ENCODE results near the gene ZNF780A. TPM values are rescaled to one million over a fixed set of nuclear protein-coding genes. Genes with fewer than 3 reads are reported as not detected.
"Not testable (repeated sequence)": the region's sequence is repeated elsewhere in the genome, so short reads cannot be mapped to it uniquely, and the experiment has no call there.

The ZNF780A gene
- total RNA-seq, 1 donor from 2014 or later, result 10.7 TPM

DNA sequence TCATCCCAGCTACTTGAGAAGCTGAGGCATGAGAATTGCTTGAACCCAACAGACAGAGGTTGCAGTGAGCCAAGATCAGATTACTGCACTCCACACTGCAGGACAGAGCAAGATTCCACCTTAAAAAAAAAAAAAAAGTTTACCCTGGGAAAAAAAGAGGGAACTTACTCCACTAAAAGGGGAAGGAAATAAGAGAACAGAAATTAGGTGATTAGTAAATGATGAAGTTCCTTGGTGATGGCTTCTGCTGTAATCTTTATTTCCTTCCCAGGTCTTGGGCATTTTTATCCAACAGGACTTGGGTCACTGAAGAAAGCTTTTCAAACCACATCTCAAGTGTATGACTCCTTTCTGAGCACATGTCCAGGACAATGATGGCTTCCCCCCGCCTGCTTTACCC is 9.3 kb downstream of the ZNF780A start:
- DNase-seq, result no peak

DNA sequence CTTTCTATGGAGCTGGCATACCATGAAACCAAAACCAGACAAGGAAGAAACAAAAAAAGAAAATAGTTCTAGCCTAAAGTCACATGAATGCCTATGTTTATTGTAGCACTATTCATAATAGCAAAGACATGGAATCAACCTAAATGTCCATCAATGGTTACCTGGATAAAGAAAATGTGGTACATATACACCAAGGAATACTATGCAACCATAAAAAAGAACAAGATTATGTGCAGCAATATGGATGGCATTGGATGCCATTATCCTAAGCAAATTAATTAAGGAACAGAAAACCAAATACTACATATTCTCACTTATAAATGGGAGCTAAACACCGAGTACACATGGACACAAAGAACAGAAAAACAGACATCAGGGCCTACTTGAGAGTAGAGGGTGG is 10.5 kb downstream of the ZNF780A start:
- no peak for DNase-seq

DNA sequence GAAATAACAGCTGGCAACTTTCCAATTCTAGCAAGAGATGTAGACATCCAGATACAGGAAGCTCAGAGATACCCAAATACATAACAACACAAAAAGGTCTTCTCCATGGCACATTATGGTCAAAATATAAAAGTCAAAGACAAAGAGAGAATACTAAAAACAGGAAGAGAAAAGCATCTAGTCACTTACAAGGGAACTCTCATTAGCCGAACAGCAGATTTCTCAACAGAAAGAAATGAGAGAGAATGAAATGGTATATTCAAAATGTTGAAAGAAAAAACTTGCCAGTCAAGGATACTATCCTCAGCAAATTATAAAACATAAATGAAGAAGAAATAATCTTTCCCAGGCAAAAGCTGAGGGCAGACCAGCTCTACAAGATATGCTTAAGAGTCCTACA is 12.4 kb downstream of the ZNF780A start:
- DNase-seq, result no peak

DNA sequence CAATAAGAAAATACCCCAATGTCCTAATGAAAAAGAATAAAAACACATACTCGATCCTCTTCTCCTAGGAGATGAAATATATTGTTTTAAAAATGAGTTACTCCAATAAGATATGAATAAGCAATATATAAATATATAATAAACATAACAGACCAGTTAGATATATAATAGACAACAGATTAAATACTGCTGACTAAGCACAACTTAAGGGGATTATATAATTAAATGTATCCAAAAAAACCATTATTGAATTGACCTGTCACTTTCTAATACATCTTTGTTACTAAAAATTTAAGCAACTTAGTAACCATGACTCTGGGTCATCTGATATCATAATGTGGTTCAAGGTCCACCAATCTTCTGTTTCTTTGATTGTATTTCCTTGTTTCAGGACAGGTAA is 20.7 kb downstream of the ZNF780A start:
- DNase-seq, result no peak

DNA sequence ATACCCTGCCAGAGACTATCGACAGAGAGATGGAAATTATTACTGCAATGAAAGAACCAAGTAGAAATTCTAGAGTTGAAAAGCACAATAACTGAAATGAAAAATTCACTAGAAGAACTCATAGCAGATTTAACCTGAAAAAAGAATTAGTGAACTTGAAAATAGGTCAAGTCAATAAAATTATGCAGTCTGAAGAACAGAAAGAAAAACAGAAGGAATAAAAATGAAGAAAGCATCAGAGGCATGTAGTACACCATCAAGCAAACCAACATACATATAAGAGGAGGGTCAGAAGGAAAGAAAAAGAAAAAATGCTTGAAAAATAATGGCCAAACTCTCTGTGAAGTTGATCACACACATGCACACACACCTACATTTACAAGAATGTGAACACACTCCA is 31.1 kb downstream of the ZNF780A start:
- DNase-seq, result no peak

DNA sequence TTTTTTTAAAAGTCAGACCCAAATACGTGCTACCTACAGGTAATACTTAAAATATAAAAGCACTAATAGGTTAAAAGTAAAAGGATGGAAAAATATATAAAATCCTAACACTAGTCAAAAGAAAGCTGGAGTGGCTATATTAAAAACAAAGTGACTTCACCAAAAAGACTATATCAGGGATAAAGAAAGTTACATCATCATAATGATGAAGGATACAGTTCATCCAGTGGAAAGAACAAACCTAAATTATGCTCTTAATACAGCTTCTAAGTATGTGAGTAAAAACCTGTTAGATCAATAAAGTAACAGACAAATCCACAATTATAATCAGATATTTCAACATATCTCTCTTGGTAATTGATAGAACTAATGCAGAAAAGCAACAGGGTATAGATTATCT is 33.6 kb downstream of the ZNF780A start:
- DNase-seq, result no peak

DNA sequence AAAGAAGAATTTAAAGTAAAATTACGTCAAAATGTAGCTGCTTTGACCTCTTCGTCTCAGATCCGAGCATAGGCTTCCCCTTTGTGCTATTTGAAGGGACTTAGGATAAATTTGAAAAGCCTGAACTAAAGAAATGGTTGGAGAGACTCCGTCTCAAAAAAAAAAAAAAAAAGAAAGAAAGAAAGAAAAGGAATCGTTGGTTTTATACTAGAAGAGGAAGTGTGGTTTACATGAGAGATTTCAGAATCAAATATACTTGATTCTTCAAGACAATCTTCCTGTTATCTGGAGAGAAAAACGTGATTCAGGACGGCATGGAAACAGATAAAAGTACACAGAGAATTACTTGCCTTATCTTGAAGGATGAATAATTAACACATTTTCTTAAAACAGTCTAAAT is 34.2 kb downstream of the ZNF780A start:
- DNase-seq, result no peak

DNA sequence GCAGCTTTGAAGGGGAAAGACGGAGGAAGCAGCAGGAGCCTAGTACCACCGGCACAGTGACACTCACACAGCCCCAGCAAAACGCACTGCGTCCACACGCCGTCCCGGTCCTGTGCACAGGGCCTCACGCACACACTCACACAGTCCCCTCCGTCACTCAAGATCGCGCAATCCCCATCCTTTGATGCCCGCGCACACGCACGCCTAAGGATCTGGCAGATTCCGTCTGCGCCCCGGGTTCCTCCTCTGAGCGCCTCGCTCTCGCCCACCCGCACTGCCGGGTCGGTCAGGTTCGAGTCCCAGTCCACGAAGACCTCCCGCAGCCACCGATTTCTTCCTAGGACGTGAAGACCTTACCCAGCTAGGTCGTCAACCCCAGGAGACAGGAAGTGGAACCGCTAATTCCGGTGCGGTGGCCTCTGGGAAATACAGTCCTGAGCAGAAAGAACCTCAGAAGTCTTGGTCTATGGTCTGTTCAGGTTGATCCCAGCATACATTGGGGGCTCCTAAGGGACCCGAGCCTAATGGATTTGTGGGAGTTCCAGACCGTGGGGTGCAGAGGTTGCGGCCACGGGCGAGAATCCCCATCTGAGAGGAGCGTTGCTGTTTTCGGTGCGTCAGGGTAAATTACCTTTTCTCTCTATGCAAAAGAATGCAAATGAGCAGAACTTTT is 34.8 kb downstream of the ZNF780A start, which contains the start of gene ZNF780B:
ZNF780B (minus strand) TSS at position 400 of the 673 bp plus-strand sequence. CDS start 5,899 bp downstream, outside the sequence.
- peak; percentile 56 for DNase-seq

DNA sequence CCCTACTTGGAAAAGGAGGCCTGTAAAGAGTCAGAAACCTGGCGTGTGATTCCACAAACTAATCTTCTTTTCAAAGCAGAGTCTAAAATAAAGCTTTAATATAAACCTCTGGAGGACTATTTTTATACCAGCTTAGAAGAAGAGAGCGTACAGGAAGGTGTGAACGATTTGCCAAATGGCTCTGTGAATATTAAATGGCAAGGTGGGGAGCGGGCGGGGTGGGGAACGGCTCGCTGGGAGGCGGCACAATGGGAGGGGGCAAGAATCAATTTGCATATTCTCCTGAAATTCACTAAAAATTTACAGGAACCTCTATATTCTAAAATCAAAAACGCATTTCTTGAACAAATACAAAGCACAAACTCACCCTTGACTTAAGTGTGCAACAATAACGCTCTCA is 35.7 kb downstream of the ZNF780A start:
- DNase-seq, result no peak

DNA sequence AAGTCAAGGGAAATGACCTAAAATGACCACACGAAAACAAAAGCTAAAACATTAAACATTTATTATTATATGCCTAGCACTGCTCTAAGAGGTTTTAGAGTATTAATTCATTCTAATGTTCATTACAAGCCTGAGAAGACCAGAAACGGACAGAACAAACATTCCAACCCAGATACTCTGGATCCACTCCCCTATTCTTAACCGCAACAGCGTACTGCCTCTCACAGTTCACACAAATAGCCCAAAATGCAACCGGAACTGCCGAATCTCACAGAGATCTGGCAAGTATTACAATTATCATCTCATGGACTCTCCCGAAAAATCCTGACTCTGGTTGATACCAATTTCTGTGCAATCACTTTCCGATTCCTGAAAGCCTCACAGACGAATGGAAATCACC is 36.1 kb downstream of the ZNF780A start:
- no peak for DNase-seq

DNA sequence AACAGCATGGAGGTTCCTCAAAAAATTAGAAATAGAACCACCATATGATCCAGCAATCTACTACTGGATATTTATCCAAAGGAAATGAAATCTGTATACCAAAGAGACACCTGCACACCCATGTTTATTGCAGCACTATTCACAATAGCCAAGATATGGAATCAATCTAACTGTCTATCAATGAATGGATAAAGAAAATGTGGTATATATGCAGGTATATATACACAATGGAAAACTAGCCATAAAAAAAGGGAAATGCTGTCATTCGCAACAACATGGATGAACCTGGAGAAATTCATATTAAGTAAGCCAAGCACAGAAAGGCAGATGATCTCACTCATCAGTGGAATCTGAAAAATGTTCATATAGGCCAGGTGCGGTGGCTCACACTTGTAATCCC is 37.3 kb downstream of the ZNF780A start:
- DNase-seq, result no peak

DNA sequence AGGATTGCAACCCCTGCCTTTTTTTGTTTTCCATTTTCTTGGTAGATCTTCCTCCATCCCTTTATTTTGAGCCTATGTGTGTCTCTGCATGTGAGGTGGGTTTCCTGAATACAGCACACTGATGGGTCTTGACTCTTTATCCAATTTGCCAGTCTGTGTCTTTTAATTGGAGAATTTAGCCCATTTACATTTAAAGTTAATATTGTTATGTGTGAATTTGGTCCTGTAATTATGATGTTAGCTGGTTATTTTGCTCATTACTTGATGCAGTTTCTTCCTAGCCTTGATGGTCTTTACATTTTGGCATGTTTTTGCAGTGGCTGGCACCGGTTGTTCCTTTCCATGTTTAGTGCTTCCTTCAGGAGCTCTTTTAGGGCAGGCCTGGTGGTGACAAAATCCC is 49.0 kb downstream of the ZNF780A start:
- not testable (repeated sequence) for DNase-seq

DNA sequence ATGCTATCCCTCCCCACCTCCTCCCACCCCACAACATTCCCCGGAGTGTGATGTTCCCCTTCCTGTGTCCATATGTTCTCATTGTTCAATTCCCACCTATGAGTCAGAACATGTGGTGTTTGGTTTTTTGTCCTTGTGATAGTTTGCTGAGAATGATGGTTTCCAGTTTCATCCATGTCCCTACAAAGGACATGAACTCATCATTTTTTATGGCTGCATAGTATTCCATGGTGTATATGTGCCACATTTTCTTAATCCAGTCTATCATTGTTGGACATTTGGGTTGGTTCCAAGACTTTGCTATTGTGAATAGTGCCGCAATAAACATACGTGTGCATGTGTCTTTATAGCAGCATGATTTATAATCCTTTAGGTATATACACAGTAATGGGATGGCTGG is 52.7 kb downstream of the ZNF780A start:
- DNase-seq, result not testable (repeated sequence)

DNA sequence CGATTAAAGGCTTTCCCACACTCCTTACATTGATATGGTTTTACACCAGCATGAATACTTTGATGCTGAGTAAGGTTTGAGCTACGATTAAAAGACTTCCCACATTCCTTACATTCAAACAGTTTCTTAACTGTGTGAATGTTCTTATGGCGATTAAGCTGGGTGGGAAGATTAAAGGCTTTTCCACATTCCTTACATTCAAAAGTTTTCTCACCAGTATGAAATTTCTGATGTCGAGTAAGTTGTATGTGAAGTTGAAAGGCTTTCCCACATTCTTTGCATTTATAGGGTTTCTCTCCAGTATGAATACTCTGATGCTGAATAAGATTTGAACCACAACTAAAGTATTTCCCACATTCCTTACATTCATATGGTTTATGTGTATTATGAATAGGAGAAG is 54.7 kb downstream of the ZNF780A start:
- no peak for DNase-seq

DNA sequence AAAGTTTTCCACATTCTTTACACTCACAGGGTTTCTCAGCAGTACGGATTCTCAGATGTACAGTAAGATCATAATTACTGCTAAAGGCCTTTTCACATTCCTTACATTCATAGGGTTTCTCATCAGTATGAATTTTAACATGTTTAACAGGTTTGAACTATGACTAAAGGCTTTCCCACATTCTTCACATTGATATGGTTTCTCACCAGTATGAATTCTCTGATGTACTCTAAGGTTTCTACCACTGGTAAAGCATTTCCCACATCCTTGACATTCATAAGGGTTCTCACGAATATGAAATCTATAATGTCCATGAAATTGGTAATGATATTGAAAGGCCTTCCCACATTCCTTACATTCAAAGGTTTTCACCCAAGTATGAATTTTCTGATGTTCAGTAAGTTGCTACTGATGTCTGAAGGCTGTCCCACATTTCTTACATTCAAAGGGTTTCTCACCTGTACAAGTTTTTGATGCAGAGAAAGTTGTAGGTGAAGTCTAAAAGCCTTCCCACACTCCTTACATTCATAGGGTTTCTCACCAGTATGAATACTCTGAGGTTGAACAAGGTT is 56.7 kb downstream of the ZNF780A start:
- DNase-seq, result no peak

DNA sequence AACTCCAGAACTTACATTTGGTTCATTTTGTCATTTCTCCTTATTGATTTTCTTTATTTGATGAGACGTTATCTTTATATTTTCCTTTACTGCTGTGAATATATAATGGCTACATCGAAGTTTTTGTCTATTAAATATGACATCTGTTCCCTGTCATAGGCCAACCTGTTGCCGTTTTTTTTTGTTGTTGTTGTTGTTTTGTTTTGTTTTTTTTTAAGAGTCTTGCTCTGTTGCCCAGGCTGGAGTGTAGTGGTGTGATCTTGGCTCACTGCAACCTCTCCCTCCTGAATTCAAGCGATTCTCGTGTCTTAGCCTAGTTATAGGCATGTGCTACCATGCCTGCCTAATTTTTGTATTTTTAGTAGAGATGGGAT is 64.2 kb downstream of the ZNF780A start:
- no peak for DNase-seq

DNA sequence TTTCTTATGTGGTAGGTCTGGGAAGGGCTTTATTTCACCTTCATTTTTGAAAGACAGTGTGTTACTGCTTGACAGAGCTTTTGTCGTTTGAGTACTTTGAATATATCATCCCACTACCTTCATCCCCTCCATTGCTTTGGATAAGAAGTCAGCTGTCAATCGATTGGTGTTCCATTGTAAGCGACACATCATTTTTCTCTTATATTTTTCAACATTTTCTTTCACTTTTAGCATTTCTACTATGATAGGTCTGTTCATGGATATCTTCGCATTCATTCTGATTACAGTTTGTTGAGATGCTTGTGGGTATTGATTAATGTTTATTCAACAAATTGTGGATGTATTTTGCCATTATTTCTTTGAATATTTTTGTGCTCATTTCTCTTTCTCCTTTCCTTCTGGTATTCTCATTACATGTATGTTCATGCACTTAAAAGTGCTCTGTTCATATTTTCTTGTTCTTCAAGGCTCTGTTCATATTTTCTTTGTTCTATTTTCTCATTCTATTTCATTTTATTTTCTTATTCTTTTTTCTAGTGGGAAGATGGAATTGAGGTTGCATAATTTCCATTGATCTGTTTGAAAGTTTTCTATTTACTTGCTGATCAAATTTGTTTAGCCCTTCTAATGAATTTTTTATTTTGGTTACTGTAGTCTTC is 64.7 kb downstream of the ZNF780A start:
- no peak for DNase-seq

DNA sequence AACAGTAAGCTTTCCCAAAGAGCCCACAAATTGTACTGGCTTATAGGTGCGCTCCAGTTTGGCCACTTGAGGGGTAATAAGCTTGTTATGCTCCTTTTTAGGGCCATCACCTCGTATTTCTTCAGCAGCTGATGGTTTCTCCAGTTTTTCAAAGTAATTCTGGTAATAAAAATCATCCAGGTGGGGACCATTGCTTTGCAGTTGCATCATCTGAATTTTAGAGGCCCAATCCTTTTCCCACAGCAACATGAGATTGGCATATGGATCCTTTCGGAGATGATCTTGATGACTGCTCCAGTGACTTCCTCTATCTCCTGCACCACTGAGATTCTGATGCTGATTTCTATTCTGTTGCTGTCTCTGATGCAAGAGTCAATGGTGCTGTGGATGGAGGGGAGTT is 66.8 kb downstream of the ZNF780A start:
- DNase-seq, result no peak

Other genes with a start within 250 kb of the ZNF780A start
- 141 and 233 TPM in 2 replicates for gene FBL, start 244.6 kb downstream of the ZNF780A start, total RNA-seq
- gene FCGBP, start 156.3 kb downstream of the ZNF780A start, total RNA-seq, result 0.17 and 0.74 TPM in 2 replicates
- 95.3 and 145 TPM in 2 replicates for gene PSMC4, start 119.8 kb downstream of the ZNF780A start, total RNA-seq
- gene ZNF546, start 93.9 kb downstream of the ZNF780A start, total RNA-seq, result 6.3 and 7.8 TPM in 2 replicates
- 13.8 and 15.8 TPM in 2 replicates for gene ZNF780B, start 34.7 kb downstream of the ZNF780A start, total RNA-seq
- gene MAP3K10, start 100.5 kb upstream of the ZNF780A start, total RNA-seq, result 6.5 and 8.8 TPM in 2 replicates
- gene TTC9B, start 127.4 kb upstream of the ZNF780A start, total RNA-seq, result not detected in 2 replicates
- gene CCNP, start 135.7 kb upstream of the ZNF780A start, total RNA-seq, result 0.09 and 0.34 TPM in 2 replicates
- gene AKT2, start 194.4 kb upstream of the ZNF780A start, total RNA-seq, result 37.3 and 45.8 TPM in 2 replicates